ENCODE data around the gene TRUB2.

- TF ChIP-seq POLR2AphosphoS5 (IDR thresholded peaks at IDR 0.05; ENCODE audit: low read depth, low read length) = no peak
- no peak for TF ChIP-seq POLR2A (IDR thresholded peaks at IDR 0.05; ENCODE audit: low read depth, low read length)
Measured at GRCh38 chr9:128317629-128318028, 4.6 kb downstream of the TRUB2 start.

Measured in GM12891 (cell line).